ENCODE data around the gene DIP2B.

The DIP2B gene

GRCh38 chr12:50557421-50557820, 52.6 kb downstream of the DIP2B start:
- DNase-seq (ENCODE audit: low read depth), result no peak
- TF ChIP-seq CTCF (IDR thresholded peaks at IDR 0.05; ENCODE audit: control insufficient read depth, extremely low read depth, insufficient read depth), result no peak
- H3K4me3 ChIP-seq (ENCODE audit: low read depth, low read length), result no peak overlapping the region

- no peak for DNase-seq (ENCODE audit: low read depth)
- no peak overlapping the region for H3K4me3 ChIP-seq (ENCODE audit: low read depth, low read length)
- no peak for TF ChIP-seq CTCF (IDR thresholded peaks at IDR 0.05; ENCODE audit: control insufficient read depth, extremely low read depth, insufficient read depth)
Measured at GRCh38 chr12:50558970-50559369, 54.2 kb downstream of the DIP2B start.

DNA sequence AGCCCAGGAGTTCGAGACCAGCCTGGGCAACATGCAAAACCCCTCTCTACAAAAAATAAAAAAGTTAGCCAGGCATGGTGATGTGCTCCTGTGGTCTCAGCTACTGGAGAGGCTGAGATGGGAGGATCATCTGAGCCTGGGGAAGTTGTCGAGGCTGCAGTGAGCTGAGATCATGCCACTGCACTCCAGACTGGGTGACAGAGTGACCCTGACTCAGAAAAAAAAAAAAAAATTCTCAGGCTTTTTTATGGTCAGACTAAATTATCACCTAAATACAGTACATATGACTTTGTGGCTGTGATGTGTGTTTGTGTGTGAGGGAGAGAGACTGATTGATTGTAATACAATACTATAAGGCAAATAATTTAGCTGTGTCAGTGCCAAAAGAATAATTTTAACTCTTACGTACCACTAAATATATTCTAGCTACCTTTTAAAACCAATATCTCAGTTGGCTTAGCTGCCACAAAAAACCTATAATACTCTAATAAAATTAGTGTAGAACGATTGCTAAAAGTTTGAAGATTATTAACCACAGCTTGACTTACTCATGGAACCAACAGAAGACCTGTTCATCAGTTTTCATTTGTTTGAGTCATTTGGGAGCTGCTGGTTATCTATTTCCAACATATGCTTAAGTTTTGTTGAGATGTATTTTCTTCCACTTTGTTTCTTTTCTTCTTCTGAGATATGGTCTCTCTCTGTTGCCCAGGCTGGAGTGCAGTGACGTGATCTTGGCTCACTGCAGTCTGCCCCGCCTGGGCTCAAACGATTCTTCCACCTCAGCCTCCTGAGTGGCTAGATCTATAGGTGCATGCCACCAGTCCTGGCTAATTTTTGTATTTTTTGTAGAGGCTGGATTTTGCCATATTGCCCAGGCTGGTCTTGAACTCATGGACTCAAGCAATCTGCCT, 58.0 kb downstream of the DIP2B start:
- no peak for DNase-seq (ENCODE audit: low read depth)
- H3K4me3 ChIP-seq (ENCODE audit: low read depth, low read length), result no peak overlapping the region
- no peak for TF ChIP-seq CTCF (IDR thresholded peaks at IDR 0.05; ENCODE audit: control insufficient read depth, extremely low read depth, insufficient read depth)

DNA sequence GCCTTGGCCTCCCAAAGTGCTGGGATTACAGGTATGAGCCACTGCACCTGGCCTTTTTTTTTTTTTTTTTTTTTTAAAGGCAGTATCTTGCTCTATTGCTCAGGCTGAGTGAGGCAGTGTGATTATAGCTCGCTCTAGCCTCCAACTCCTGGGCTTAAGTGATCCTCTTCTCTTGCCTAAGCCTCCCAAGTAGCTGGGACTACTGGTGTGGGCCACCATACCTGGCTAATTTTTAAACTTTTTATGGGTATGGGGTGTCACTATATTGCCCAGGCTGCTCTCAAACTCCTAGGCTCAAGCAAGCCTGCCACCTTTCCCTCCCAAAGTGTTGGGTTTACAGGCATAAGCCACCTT, 58.6 kb downstream of the DIP2B start:
- no peak for TF ChIP-seq CTCF (IDR thresholded peaks at IDR 0.05; ENCODE audit: control insufficient read depth, extremely low read depth, insufficient read depth)
- DNase-seq (ENCODE audit: low read depth), result no peak
- H3K4me3 ChIP-seq (ENCODE audit: low read depth, low read length), result no peak overlapping the region

DNA sequence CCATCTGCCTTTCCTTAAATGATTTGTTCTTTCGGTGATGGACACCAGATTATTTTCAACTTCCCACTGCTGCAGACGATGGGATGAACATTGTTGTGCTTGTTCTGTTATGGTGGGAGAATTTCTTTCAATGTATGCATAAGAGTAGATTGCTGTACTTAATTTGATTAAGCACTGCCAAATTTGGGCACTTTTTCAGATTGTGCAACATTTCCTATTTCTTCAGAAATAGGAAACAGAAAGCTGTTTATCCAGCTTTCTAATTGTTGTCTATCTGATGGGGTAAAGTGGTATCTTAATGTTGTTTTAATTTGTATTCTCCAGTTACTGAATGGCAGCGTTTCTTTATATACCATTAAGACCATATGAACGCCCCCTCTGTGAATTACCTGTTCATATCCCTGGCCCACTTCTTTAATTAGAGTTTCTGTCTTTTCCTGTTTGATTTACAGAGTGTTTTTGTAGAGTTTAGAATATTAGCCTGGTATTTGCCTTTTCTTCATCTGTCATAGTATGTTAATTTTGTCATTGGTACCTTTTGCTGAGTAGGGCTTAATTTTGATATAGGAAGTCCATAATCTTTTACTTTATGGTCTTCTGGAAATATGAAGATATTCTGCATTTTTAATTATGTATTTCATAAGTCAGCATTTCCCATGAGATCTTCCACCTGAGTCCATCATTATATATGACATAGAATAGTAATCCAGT, 59.6 kb downstream of the DIP2B start:
- DNase-seq (ENCODE audit: low read depth), result no peak
- TF ChIP-seq CTCF (IDR thresholded peaks at IDR 0.05; ENCODE audit: control insufficient read depth, extremely low read depth, insufficient read depth), result no peak
- no peak overlapping the region for H3K4me3 ChIP-seq (ENCODE audit: low read depth, low read length)

DNA sequence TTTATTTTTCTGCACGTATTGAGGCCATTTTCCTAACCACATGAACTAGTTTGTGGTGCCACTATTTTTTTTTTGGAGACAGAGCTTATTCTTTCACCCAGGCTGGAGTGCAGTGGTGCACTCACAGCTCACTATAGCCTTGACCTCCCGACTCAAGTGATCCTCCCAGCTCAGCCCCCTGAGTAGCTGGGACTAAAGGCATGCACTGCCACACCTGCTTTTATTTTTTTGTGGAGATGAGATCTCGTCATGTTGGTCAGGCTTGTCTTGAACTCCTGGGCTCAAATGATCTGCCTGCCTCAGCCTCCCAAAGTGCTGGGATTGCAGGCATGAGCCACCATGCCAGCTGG, 60.1 kb downstream of the DIP2B start:
- no peak for DNase-seq (ENCODE audit: low read depth)
- H3K4me3 ChIP-seq (ENCODE audit: low read depth, low read length), result no peak overlapping the region
- TF ChIP-seq CTCF (IDR thresholded peaks at IDR 0.05; ENCODE audit: control insufficient read depth, extremely low read depth, insufficient read depth), result no peak
